Measurements from ENCODE around the gene GAL3ST1.
"Not testable (repeated sequence)": the region's sequence is repeated elsewhere in the genome, so short reads cannot be mapped to it uniquely, and the experiment has no call there.

Gene GAL3ST1

DNA sequence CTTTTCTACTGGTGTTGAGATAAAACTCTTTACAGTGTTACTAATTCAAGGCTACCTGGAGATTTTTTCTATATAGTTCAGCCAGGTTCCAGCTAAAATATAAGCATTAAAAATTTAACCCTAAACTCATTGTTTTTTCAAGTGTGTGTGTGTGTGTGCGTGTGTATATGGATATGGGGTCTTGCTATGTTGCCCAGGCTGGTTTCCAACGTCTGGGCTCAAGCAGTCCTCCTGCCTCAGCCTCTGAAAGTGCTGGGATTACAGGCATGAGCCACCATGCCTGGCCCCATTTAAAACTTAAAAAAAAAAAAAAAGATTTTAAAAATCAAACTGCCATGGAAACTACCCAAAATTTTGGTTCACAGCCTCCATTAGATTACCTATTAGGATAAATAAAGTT is 21.7 kb upstream of the GAL3ST1 start:
- no peak for DNase-seq

DNA sequence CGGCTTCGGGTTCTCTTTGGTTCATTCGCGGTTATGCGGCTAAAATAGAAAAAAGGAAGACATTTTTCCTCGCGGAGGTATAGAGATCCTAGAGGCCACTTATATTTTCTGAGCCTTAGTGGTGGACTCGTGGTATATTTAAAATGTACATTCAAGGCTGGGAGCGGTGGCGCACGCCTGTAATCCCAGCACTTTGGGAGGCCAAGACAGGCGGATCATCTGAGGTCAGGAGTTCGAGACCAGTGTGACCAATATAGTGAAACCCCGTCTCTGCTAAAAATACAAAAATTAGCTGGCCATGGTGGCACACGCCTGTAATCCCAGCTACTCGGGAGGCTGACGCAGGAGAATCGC is 17.9 kb upstream of the GAL3ST1 start:
- DNase-seq: not testable (repeated sequence)

DNA sequence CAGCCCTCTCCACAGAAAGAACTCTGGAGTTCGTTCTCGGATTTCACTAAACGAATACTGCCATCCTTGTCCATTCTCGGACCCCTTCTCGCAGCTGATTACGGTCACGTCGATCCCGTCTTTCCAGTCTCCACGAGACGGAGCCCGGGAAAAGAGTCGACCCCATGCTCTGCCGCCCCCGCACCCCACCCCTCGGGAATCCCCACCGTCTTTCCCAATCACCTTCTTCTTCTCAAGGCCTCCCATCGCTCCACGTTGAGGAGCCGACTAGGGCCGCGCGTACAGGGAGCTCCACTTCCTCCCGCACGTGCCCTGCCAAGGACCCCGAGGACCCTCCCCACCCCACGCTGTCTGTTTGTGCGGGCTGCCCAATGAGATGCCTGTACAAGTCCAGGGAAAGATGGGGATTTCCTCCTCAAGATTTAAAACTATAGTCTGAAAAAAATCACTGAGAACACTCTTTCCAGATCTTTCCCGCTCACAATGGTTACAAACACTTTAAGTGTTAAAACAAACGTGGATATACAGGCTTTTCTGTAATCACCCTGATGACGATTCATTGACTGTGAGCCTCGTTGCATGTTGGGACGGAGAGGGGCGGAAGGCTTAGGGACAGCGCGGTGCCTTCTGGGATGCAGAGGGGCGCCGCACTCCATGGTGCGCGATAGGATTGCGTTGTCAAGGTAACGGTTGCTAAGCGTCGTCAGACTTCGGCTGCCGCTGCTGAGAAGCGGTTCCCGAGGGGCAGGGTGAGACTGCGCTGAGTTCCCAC is 17.3 kb upstream of the GAL3ST1 start, which contains the start of gene PES1:
TSS of gene PES1 (minus strand) at position 323 of the 772 bp plus-strand sequence. CDS start at position 246, 77 bp downstream.
- DNase-seq: peak; percentile 71 to 90 (median 82)

DNA sequence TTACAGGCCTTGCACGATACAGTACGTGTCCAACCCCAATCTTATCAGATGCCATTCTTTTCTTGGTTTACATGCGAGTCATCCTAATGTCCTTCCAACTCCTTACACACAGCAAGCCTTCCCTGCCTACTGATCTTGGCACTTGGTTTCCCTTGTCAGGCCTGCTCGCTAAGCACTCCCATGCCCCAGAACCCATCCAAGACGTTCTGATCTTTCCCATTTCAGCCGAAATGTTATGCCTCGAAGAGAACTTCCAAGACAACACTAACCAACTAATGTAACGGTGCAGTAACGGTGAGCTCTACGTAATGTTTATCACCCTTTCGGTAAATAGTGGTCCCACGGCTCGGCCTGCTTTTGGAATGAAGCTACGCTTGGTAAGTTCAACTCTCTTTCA is 16.7 kb upstream of the GAL3ST1 start:
- no peak for DNase-seq

DNA sequence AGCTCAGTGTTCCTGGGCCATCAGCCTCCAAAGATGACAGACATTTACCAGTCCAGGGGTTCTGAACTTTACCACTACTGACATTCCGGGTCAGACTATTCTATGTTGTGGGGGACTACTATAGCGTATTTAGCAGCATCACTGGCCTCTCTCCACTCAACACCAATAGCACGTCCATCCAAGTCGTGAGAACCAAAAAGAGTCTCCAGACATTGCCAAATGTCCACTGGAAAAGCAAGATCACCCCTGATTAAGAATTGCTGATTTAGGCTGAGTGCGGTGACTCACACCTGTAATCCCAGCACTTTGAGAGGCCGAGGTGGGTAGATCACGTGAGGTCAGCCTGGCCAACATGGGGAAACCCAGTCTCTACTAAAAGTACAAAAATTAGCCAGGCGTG is 11.9 kb upstream of the GAL3ST1 start:
- no peak for DNase-seq

DNA sequence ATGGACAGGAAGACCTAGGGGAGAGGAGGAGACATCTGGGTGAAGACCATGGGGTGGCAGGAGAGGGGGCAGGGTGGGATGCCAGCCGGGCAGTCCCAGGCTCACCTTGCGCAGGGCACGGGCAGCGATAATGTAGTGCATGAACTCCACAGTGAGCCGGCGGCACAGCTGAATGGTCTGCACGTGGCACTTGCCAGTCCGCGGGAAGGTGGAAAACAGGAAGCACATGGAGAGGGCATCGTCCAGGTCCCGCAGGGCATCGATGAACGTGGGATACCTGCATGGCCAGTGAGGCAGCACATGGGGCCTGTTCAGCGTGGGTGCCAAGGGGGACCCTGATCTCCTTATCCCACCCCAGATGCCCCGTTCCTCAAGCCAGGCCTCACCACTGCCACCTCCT is 10.0 kb upstream of the GAL3ST1 start:
- DNase-seq: no peak

DNA sequence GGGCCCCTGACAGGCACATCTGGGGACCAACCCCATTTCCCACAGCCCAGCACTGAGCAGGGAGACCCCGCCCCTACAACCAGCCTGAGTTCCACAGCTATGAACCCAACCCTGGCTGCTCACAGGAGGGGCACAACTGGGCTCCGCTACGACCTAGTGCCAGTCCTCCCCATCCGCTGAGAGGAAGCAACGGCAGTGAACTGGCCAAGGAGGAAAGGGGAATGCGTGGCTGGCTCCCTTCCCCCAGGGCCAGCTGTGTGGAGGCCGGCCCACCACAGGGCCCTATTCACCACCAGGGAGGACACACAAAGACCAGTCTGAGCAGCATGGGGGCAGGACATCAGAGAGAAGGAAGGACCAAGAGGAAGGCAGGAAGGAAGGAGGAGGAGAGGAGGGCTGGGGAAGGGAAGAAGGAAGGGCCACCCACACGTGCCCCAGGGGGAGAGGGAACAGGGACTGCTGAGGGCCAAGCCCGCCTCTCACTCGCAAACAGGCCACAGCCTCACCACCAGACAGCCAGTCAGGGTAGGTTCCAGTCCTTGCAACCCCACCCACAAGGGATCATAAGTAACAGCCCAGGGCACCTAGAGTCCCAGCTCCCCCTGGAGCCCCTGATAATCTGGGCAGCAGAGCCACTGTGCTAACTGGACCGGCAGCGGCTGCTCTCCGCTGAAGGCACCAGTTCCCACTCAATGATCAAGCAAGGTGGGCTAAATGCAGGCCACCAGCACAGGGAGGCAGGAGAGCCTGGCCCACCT is 8.5 kb upstream of the GAL3ST1 start:
- DNase-seq: no peak

DNA sequence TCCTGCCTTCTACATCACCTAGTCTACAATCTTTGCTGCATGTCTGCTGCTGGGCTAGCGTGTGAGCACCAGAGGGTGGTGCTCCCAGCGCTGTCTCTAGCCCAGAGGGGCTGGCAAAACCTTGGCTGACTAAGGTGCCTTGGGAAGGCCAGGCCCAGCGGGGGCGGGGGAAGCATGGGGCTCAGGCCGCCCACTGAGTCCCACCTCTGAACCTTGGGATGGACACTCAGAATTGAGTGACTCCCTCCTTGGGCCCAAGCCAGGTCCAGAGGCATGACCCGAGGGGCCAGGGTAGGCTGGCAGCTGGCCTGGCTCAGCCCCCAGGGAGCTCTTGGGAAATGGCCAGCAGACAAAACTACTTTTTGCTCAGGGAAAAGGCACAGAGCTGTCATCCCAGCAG is 7.6 kb upstream of the GAL3ST1 start:
- DNase-seq: no peak

DNA sequence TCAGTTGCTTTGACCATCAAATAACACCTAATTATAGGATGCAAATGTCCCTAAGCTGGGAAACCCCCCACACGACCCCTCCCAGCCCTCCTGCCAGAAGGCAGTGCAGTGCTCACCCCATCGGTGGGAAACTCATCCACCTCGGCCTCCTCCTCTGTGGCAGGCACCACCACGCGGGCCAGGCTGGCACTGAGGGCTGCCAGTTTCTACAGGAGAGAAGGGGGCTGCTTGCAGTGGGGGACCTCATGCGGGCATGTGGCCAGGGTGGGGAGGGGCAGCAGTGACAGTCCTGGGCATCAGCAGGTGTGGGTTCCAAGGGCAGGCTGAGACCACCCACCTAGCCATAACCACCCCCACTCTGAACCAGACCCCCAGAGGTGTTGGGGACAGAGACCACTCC is 6.4 kb upstream of the GAL3ST1 start:
- DNase-seq: no peak

DNA sequence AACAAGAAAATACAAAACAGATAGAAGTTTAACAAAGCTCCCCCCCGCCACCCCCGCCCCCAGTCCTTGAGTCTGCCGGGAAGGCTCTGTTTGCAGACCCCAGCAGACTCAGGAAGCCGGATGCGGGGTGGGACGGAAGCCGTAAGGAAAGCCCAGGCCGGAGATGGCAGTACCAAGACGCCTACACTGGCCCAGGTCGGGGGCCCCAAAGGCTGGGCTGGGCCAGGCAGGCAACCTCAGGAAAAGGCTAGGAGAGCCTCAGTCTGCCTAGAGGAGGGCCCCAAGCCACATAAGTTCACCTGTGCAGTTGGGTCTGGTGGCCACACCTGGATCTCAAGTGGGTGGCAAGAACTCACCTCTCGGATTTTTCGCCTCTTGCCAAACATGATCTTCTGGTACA is 4.0 kb upstream of the GAL3ST1 start:
- no peak for DNase-seq

DNA sequence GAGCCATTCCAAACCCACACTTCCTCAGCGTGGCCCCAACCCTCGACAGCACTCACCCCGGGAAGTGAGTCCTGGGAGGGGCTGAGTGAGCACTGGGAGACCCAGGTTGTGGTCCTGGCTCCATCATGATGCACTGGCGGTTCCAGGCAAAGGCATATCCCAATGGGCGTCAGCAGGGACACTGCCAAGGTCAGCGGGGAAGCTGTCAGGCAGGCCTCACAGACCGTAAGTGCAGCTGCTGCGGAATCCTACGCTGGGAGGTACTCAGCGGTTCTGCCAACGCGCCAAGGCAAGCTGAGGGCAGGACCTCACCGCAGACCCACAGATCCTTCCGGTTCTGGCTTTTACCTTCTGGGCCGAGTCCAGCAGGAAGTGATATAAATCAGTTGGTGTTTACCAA is 1.4 kb upstream of the GAL3ST1 start:
- no peak for DNase-seq

DNA sequence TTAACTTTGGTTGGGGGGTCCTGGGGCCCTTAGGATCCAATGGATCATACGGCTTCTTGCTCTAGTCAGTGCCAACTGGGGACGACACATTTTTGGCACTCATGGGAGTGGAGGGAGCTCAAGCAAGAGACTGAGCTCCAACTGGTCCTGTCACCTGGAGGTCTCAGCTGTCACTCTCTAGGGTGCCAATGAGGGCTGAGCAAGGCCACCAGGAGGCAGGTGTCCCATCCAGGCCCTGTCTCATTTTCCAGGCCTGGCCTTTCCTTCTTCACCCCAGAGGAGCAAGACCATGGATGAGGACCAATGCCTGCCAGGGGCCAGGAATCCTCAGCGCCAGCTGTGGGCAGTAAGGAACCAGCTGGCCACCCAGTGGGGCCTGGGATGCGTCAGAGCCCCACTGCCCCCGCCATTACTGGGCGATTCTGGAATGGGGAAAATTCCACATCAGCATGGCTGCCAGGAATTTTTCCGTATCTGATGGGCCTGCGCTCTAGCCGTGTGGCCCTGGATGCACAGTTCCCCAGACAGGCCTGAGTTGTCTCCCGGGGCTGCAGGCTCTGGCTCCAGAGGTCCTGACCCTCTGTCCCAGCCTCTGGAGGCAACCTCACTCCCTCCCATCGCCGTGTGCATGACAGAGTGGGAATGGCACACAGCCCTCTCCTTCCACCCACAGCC is 669 bp upstream of the GAL3ST1 start:
- DNase-seq: no peak

DNA sequence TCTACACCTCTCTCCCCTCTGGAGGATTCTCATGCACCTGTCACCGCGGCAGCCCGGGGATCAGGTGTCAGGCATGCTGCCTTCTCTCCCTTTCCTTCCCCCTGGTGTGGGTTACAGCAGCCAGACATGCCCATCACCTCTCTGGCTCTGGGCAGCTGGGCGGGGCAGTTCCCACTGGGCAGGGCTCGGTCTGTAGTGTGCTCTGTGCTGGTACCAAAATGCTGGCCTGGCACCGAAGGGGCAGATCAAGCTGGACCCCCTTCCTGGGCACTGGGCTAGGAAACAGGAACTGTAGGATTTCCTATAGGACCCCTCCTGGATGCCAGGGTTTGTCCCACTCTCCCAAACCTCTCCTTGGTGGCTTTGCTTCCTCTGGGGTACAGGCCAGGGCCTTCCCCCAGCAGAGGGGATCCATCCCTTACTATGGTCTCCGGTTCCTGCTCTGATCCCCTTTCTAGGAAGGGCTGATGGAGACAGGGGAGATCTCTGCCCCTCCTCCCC is 821 bp downstream of the GAL3ST1 start:
- DNase-seq: no peak

DNA sequence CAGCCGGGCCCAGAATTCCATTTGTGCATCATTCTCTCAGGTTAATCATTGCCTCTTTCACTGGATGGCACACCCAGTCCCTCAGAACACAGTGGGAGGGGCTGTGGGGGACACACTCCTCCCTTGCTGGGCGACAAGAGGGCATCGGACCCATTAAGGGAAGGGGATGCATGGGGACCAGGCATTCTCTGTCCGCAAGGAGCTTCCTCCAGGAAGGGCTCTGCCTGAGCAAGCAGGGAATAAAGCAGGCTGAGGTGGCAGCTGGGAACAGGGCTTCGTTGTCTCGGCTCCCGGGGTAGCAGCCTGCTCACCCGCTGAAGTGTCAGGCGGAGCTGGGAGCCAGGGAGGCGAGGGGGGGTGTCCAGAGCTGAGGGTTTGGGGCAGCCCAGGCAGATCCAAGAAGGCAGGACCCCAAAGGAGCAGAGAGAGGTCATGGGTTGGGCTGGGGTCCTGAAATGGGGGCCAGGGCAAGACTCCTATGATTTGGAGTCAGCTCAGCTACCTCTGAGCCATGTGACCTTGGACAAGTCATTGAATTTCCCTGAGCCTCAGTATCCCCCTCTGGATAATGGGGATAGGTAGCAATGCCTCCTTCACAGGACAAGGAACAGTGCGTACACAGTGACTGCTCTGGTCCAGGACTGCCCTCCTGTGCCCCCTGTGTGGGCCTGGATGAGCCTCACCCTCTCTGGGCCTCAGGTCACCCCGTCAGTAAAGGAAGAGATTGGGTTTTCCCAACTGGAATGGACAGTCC is 1.4 kb downstream of the GAL3ST1 start:
- no peak for DNase-seq

DNA sequence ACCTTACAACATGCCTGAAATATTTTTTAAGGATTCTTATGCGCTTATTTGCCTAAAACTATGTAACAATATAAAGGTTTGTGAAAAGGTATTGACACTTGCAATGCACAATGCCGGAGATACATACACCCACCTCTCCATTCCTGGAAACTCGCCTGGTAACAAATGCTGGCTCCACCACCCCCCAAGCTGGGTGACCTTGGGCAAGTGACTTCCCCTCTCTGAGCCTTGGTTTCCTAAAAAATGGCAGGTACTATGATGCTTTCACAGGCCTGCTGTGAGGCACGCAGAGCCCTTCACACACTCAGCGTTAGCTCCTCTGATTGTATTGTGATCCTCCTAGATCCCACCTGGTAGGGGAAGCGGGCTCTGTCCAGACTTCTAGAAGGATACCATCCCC is 2.3 kb downstream of the GAL3ST1 start:
- no peak for DNase-seq

DNA sequence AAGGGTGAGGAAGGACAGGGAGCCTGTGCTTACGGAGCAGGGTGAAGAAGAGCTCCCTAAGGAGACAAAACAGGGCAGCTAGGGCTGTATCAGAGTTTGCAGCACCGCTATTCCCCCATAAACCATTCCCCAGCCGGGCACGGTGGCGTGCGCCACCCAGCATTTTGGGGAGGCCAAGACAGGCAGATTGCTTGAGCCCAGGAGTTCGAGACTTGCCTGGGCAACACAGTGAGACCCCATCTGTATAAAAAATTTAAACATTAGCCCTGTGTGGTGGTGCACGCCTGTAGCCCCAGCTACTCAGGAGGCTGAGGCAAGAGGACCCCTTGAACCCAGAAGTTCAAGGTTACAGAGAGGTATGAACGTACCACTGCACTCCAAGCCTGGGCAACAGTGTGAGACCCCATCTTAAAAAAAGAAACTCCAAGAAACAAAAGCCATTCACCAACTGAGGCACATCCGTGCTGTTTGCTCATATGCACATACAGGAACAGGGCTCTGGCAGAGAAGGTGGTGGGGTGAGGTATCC is 4.7 kb downstream of the GAL3ST1 start:
- no peak for DNase-seq

DNA sequence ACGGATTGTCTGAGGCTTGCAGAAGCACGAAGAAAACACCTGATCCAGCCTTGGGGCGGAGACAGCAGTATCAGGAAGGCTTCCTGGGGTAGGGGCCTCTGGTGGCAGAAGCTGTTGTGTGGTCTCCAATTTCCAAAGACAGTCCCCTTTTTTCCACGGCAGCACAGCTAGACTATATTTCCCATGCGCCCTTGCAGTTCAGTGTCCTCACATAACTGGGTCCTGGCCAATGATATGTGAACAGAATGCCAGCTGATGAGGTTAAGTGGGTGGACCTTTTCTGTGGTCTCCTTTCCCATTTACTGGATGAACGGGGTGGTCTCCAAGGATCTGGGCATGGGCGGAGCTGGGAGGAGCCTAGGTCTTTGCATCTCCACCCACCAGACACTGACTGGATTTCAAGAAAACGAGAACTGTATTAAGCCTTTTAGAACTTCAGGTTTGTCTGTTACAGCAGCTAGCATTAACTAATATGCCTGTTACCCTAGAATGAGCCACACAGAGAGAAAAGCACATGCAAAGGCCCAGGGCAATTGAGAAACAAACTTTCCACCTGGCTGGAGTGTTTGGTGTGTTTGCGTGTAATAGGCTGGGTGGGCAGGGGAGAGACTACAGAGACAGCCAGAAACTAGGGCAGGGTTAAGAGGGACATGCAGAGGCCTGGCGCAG is 6.2 kb downstream of the GAL3ST1 start:
- DNase-seq: no peak

DNA sequence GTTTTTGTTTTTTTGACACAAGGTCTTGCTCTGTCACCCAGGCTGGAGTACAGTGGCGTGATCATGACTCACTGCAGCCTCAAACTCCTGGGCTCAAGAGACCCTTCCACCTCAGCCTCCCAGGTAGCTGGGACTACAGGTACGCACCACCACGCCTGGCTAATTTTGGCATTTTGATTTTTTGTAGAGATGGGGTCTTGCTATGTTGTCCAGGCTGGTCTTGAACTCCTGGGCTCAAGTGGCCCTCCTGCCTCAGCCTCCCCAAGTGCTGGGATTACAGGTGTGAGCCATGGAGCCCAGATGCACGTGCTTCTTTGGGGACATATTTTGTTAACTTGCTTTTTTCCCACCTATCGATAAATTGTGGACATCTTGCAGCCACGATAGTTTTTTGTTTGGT is 7.2 kb downstream of the GAL3ST1 start:
- DNase-seq: not testable (repeated sequence)

DNA sequence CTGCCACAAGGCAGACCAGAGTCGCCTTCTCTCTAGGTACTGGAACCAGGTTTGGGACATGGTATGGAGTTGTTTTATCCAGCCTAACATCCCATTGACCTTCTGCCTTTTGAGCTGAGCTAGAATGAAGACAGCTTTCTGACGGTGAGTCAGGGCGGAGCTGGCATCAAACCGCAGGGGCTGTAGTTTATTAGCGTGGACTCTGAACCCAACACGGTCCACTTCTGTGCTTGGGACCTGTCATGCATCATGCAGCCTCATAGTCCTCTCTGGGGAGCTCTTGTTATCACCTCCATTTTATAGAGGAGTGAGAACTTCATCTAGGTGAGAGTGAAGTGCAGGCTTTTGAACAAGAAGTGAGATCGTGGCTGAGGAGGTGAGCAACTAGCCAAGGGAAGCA is 8.3 kb downstream of the GAL3ST1 start:
- DNase-seq: no peak

DNA sequence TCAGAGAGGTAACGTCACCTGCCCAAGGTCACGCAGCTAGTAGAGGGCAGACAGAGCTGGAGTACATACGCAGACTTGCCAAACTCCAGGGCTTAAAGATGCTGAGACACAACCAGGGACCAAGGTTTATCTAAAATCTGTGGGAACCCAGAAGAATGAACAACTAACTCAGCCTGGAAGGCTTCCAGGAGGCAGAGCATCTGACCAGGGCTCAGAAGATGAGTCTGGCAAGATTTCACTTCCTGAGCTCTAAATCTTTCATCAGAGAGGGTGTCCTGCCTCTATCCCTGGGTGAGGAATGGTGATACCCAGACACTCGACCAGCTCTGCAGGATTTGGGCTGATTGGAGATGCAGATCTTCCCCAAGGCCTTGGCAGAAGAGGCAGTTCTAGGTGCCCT is 9.1 kb downstream of the GAL3ST1 start:
- no peak for DNase-seq

DNA sequence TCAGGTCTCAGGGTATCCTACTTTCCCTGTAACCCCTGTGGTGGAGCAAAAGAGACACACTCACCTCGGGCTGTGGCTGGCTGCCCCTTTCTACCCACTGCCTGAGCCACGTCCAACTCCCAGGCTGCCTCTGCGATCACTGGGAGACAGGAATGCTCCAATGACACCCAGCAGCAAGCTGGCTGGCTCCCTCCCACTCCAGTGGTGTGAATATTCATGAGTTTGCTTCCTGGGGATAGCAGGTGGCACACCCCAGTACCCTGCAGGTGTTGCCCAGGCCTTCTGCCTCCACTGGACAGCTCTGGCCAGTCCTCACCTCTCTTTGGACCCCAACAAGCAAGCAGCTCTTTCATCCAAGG is 9.7 kb downstream of the GAL3ST1 start:
- DNase-seq: no peak

DNA sequence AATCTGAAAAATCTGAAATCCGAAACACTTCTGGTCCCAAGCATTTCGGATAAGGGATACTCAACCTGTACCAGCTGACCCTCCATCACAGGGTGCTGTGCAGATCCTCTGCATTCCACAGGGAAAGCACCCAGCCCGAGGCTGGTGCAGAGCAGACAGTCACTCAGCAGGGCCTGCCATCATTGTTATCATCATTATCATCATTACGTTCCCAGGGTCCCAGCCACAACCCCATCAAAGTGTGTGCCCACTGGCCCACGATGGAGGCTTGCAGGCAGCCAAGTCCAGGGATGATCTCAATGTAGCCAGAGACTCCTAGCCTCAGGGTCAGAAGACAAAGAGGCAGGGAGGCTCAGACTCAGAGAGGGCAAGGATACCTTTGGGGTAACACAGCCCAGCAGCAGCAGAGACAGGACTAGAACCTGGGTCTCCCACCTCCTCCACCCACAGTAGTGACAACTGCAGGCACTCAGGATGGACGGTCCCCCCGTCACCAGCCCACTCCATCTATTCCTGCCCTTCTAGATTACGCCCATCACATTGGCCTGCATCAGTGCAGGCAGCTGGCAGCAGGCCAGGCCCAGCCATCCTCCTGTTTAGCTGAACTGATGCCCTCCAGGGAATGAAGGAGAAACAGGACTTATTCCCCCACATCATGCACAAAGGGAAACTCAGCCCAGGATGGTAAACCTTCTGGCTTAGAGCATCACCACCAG is 10.3 kb downstream of the GAL3ST1 start:
- no peak for DNase-seq

Measured in activated naive CD4-positive, alpha-beta T cell (primary cell).